ENCODE data around the gene TARM1. TPM values are rescaled to one million over a fixed set of nuclear protein-coding genes. Genes with fewer than 3 reads are reported as not detected.

TARM1 gene
- total RNA-seq = not detected

DNA sequence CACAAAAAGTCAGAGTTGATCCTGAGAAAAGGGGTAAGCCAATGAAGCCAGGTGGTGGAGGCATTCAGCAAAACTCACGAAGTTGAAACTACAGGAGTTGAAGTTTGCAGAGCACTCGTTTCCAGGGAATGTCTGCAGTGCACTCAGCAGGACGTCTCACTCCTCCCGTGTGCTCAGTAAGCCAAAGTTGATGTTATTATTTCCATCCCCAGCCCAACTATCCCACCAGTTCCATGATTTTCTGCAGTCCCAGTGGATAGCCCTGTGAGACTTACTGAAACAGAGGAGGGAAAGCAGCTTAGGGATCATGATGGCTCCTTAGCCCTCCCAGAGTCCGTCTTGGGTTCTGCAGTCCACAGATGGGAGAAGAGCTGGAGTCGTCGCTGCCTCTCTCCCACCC lies at the start of gene TARM1:
TARM1 (minus strand) TSS at position 334 of the 400 bp plus-strand sequence; CDS start at position 309, 25 bp downstream.
- Mint-ChIP-seq H3K4me3 (no peak within 1 kb of the TSS), H3K36me3 (ENCODE audit: low read depth) (no peaks in the 10 kb centered on the region), H3K27ac (no peak within 1 kb of the TSS), H3K9me3 (peaks cover 11% of the 10 kb centered on the region), H3K27me3 (peaks cover 3% of the 10 kb centered on the region), H3K4me1 (no peaks in the 10 kb centered on the region)
- ChIA-PET CTCF (no interaction called here), POLR2A (no interaction called here)
- no peak for DNase-seq

- H3K4me1 Mint-ChIP-seq = no peaks in the 10 kb centered on the region
- H3K27ac Mint-ChIP-seq = no peak overlapping the region
- no peaks in the 10 kb centered on the region for H3K27me3 Mint-ChIP-seq
- ChIA-PET POLR2A (no interaction called here), CTCF (no interaction called here)
- DNase-seq = no peak
- H3K36me3 Mint-ChIP-seq (ENCODE audit: low read depth) = peaks cover 6% of the 10 kb centered on the region
- H3K4me3 Mint-ChIP-seq = no peak overlapping the region
- H3K9me3 Mint-ChIP-seq = no peaks in the 10 kb centered on the region
Observed at GRCh38 chr19:54129617-54129996, 48.4 kb upstream of the TARM1 start.

GRCh38 chr19:54128796-54129616 lies 47.8 kb upstream of the TARM1 start:
- Mint-ChIP-seq H3K36me3 (ENCODE audit: low read depth) (peaks cover 8% of the 10 kb centered on the region), H3K27me3 (no peaks in the 10 kb centered on the region), H3K9me3 (no peaks in the 10 kb centered on the region), H3K27ac (no peak overlapping the region), H3K4me3 (no peak overlapping the region), H3K4me1 (no peaks in the 10 kb centered on the region)
- CTCF ChIA-PET = no interaction called here
- POLR2A ChIA-PET = no interaction called here
- DNase-seq = no peak

GRCh38 chr19:54128441-54128725 lies 47.2 kb upstream of the TARM1 start:
- POLR2A ChIA-PET = no interaction called here
- Mint-ChIP-seq H3K27ac (no peak overlapping the region), H3K4me3 (no peak overlapping the region), H3K4me1 (no peaks in the 10 kb centered on the region), H3K9me3 (no peaks in the 10 kb centered on the region), H3K27me3 (no peaks in the 10 kb centered on the region), H3K36me3 (ENCODE audit: low read depth) (peaks cover 11% of the 10 kb centered on the region)
- DNase-seq = no peak
- CTCF ChIA-PET = no interaction called here

DNA sequence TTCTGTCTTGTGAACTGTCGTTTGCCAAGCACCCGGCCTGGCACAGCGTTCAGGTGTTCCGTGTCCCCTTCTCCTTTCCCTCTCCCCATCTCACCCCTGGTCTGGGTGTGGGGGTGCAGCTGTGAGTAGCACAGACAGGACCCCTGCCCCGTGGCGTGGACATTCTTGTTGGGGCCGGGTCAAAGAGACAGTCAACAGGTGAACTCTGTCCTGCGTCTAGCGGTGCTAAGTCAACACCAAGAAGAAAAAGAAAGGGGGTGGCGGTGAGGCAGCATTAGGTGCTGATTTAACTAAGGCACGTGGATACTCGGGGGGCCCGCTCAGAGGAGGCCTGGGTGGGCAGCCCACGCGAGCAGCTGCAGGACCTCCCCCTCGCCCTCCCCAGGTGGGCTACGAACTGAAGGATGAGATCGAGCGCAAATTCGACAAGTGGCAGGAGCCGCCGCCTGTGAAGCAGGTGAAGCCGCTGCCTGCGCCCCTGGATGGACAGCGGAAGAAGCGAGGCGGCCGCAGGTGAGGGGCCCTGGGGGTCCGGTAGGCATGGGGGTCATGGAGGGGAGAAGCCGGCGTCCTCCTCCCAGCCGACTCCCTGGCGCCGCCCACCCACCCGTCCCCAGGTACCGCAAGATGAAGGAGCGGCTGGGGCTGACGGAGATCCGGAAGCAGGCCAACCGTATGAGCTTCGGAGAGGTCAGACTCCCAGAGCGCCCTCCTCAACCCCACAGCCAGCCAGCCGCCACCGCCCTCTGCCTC lies 46.7 kb upstream of the TARM1 start:
- POLR2A ChIA-PET = no interaction called here
- no peak overlapping the region for H3K4me3 Mint-ChIP-seq

GRCh38 chr19:54125713-54126112 lies 44.5 kb upstream of the TARM1 start:
- no peak for DNase-seq
- POLR2A ChIA-PET = no interaction called here
- CTCF ChIA-PET = no interaction called here
- H3K4me1 Mint-ChIP-seq = no peaks in the 10 kb centered on the region
- no peak overlapping the region for H3K27ac Mint-ChIP-seq
- no peak overlapping the region for H3K4me3 Mint-ChIP-seq
- no peaks in the 10 kb centered on the region for H3K9me3 Mint-ChIP-seq
- H3K27me3 Mint-ChIP-seq = no peaks in the 10 kb centered on the region
- peaks cover 20% of the 10 kb centered on the region for H3K36me3 Mint-ChIP-seq (ENCODE audit: low read depth)

More for the DNA sequence above, 46.7 kb upstream of the TARM1 start:
- H3K27ac Mint-ChIP-seq = no peak overlapping the region
- H3K36me3 Mint-ChIP-seq (ENCODE audit: low read depth) = peaks cover 13% of the 10 kb centered on the region
- H3K9me3 Mint-ChIP-seq = no peaks in the 10 kb centered on the region
- no peak for DNase-seq
- H3K4me1 Mint-ChIP-seq = no peaks in the 10 kb centered on the region
- CTCF ChIA-PET = interaction anchor here (1.8 kb wide), 1 partner anchor 12 kb away, joined by 5 read pairs; the partner anchor contains the start of genes PRPF31 and TFPT
- no peaks in the 10 kb centered on the region for H3K27me3 Mint-ChIP-seq

DNA sequence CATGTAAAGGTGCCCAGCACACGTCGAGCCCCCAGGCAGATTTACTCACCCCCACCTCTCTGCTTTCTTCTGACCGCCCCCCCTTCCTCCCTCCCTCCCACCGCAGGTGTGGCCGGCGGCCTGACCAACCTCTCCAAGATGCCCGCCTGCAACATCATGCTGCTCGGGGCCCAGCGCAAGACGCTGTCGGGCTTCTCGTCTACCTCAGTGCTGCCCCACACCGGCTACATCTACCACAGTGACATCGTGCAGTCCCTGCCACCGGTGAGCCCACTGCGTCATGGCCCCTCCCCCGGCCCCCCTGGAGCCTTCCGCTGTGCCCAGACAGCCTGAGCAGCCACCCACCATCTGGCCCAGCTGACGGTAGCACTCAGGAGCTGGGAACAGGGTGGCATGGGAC lies 43.2 kb upstream of the TARM1 start:
- H3K36me3 Mint-ChIP-seq (ENCODE audit: low read depth) = peaks cover 25% of the 10 kb centered on the region
- H3K4me3 Mint-ChIP-seq = no peak overlapping the region
- CTCF ChIA-PET = interaction anchor here (0.6 to 1.0 kb wide), 2 partner anchors 18 to 104 kb away, joined by 3 read pairs; no protein-coding TSS in a partner anchor
- no peak overlapping the region for H3K27ac Mint-ChIP-seq
- H3K9me3 Mint-ChIP-seq = no peaks in the 10 kb centered on the region
- no peaks in the 10 kb centered on the region for H3K27me3 Mint-ChIP-seq
- no peaks in the 10 kb centered on the region for H3K4me1 Mint-ChIP-seq
- no peak for DNase-seq
- POLR2A ChIA-PET = no interaction called here

DNA sequence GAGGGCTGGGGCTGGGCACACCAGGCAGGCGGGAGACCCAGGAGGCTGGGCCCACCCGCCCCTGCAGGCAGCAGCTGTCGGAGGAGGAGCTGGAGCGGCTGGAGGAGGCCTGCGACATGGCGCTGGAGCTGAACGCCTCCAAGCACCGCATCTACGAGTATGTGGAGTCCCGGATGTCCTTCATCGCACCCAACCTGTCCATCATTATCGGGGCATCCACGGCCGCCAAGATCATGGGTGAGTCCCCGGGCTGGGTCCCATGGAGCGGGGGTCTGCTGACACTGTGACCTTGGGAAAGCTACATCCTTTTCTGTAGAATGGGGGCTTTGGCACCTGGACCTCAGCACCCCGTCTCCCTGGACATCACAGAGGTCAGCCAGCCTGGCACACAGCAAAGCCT lies 42.5 kb upstream of the TARM1 start:
- no peak overlapping the region for H3K27ac Mint-ChIP-seq
- CTCF ChIA-PET = interaction anchor here (0.6 to 1.0 kb wide), 2 partner anchors 18 to 105 kb away, joined by 3 read pairs; no protein-coding TSS in a partner anchor

GRCh38 chr19:54121259-54121658 lies 40.1 kb upstream of the TARM1 start:
- ChIA-PET POLR2A (no interaction called here), CTCF (interaction anchor here (1.4 kb wide), 1 partner anchor 15 kb away, joined by 3 read pairs; no protein-coding TSS in a partner anchor)
- H3K27ac Mint-ChIP-seq = no peak overlapping the region
- H3K9me3 Mint-ChIP-seq = no peaks in the 10 kb centered on the region
- no peak for DNase-seq
- H3K27me3 Mint-ChIP-seq = no peaks in the 10 kb centered on the region
- H3K36me3 Mint-ChIP-seq (ENCODE audit: low read depth) = peaks cover 19% of the 10 kb centered on the region
- H3K4me3 Mint-ChIP-seq = no peak overlapping the region
- peaks cover 13% of the 10 kb centered on the region for H3K4me1 Mint-ChIP-seq

More for the DNA sequence above, 42.5 kb upstream of the TARM1 start:
- Mint-ChIP-seq H3K9me3 (no peaks in the 10 kb centered on the region), H3K4me3 (no peak overlapping the region), H3K36me3 (ENCODE audit: low read depth) (peaks cover 23% of the 10 kb centered on the region), H3K4me1 (no peaks in the 10 kb centered on the region), H3K27me3 (no peaks in the 10 kb centered on the region)
- DNase-seq = no peak
- POLR2A ChIA-PET = interaction anchor here (0.6 kb wide), 1 partner anchor 9 kb away, joined by 3 read pairs; no protein-coding TSS in a partner anchor

DNA sequence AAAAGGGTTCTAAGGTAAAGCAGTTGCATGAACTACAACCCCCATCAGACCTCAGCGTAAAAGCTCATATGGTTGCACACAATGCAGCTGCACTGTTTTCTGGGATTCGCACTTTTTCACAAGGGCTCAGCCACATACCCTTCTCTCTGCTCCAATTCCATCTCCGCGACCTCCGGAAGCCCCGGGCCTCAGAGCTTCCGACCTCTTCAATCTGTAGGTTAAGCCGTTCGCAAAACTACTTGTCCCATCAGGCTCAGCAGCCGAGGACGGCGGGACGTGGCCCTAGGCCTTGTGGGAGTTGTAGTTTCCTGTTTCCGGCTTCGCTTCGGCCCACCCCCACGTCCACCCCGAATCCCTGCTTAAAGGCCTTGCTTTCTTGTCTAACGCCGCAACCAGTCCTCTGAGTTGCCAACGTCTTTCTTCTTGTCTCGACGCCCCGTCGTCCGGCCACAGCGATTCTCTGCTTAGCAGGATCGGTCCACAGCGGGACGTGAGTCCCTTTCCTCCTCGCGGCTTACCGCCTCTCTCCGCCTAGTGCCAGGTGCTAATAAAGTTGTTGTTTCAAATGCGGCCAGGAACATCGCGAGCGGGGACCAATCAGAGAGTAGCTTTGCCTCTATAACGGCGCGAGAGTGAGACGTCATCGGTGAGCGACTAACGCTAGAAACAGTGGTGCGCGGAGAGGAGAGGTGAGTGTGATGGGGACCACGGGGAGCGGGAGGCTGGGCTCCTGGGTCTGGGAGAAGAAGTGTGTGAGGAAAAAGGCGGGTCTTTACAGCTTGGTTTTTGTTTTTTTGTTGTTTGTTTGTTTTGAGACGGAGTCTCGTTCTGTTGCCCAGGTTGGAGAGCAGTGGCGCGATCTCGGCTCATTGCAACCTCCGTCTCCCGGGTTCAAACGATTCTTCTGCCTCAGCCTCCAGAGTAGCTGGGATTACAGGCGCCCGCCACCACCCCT lies 34.2 kb upstream of the TARM1 start, which contains the start of the genes PRPF31 and TFPT:
PRPF31 (plus strand) TSS at position 646 of the 955 bp plus-strand sequence. CDS start 2,525 bp downstream, outside the sequence.
TFPT (minus strand) TSS at position 549 of the 955 bp plus-strand sequence; CDS start at position 161, 388 bp downstream.
- no peaks in the 10 kb centered on the region for H3K9me3 Mint-ChIP-seq
- CTCF ChIA-PET = interaction anchor here (0.7 to 2.0 kb wide), 5 partner anchors 12 to 240 kb away, joined by 3 to 10 read pairs (median 4); partner anchors contain the start of gene CNOT3

GRCh38 chr19:54114340-54115108 lies 33.4 kb upstream of the TARM1 start:
- Mint-ChIP-seq H3K9me3 (no peaks in the 10 kb centered on the region), H3K36me3 (ENCODE audit: low read depth) (peaks cover 35% of the 10 kb centered on the region), H3K4me3 (peak overlapping the region; percentile 87)

More for the DNA sequence above, 34.2 kb upstream of the TARM1 start, which contains the start of the genes PRPF31 and TFPT:
- Mint-ChIP-seq H3K27me3 (no peaks in the 10 kb centered on the region), H3K27ac (peak within 1 kb of the TSS; percentile 91), H3K4me1 (peaks cover 35% of the 10 kb centered on the region), H3K36me3 (ENCODE audit: low read depth) (peaks cover 33% of the 10 kb centered on the region), H3K4me3 (peak within 1 kb of the TSS; percentile 87)
- DNase-seq = peak; percentile 98
- POLR2A ChIA-PET = interaction anchor here (0.5 to 2.2 kb wide), 2 partner anchors 21 to 318 kb away, joined by 6 to 13 read pairs; partner anchors contain the start of gene CNOT3

More at GRCh38 chr19:54114340-54115108, 33.4 kb upstream of the TARM1 start:
- no peaks in the 10 kb centered on the region for H3K27me3 Mint-ChIP-seq
- H3K27ac Mint-ChIP-seq = peak overlapping the region; percentile 91
- ChIA-PET POLR2A (interaction anchor here (0.5 to 2.2 kb wide), 3 partner anchors 9 to 319 kb away, joined by 3 to 13 read pairs (median 6); partner anchors contain the start of gene CNOT3), CTCF (interaction anchor here (0.7 to 2.0 kb wide), 6 partner anchors 11 to 240 kb away, joined by 3 to 10 read pairs (median 4); partner anchors contain the start of gene CNOT3)
- H3K4me1 Mint-ChIP-seq = peaks cover 35% of the 10 kb centered on the region
- DNase-seq = peak; percentile 74
